Smooth muscle cell (in vitro differentiated cells): Measurements from ENCODE around the gene TUSC2. TPM values are rescaled to one million over a fixed set of nuclear protein-coding genes. Genes with fewer than 3 reads are reported as not detected.

Experiments
- DNase-seq: peaks from one replicate; lab custom pipeline; 2025; ENCODE audit not compliant: unreplicated experiment; lab: John Stamatoyannopoulos, UW
- H2AFZ ChIP-seq: fragments of 200-600 bp; sonication (generic); 2 replicates; pipeline ENCODE4 v1.6.0; 2016; ENCODE audit warnings: antibody characterized with exemption, low read depth, mild to moderate bottlenecking
- H3F3A ChIP-seq: fragments of 200-600 bp; sonication (generic); 2 replicates; pipeline ENCODE4 v1.6.0; 2017; ENCODE audit warnings: antibody characterized with exemption, low read depth
- H3K27ac ChIP-seq: fragments of 200-600 bp; sonication (generic); 2 replicates; pipeline ENCODE4 v1.5.1; 2016; ENCODE audit warnings: low read depth, mild to moderate bottlenecking
- H3K27me3 ChIP-seq: fragments of 200-600 bp; sonication (generic); 2 replicates; pipeline ENCODE4 v1.6.1; 2016; ENCODE audit warnings: low read depth, mild to moderate bottlenecking
- H3K36me3 ChIP-seq: fragments of 200-600 bp; sonication (generic); 2 replicates; pipeline ENCODE4 v1.5.1; 2016; ENCODE audit warnings: low read depth
- H3K4me1 ChIP-seq: fragments of 200-600 bp; sonication (generic); 2 replicates; pipeline ENCODE4 v1.5.1; 2016; ENCODE audit warnings: low read depth
- H3K4me2 ChIP-seq: fragments of 200-600 bp; sonication (generic); 2 replicates; pipeline ENCODE4 v1.6.0; 2016; ENCODE audit warnings: mild to moderate bottlenecking
- H3K4me3 ChIP-seq: fragments of 200-600 bp; sonication (generic); 2 replicates; pipeline ENCODE4 v1.5.1; 2016; ENCODE audit warnings: mild to moderate bottlenecking
- H3K79me2 ChIP-seq: fragments of 200-600 bp; sonication (generic); 2 replicates; pipeline ENCODE4 v1.6.0; 2016; ENCODE audit warnings: low read depth, mild to moderate bottlenecking
- H3K9ac ChIP-seq: fragments of 200-600 bp; sonication (generic); 2 replicates; pipeline ENCODE4 v1.6.0; 2016; ENCODE audit warnings: low read depth
- H3K9me3 ChIP-seq: fragments of 200-600 bp; sonication (generic); replicated peaks from 2 replicates; pipeline ENCODE4 v1.5.1; 2016; ENCODE audit warnings: low read depth
- H4K20me1 ChIP-seq: fragments of 200-600 bp; sonication (generic); 2 replicates; pipeline ENCODE4 v1.6.0; 2016; ENCODE audit warnings: low read depth
- WGBS: methylation state at CpG from one replicate; pipeline ENCODE4 v1.1.7; 2016; ENCODE audit warnings: low lambda C conversion rate; 5-methylcytosine and 5-hydroxymethylcytosine counted together
- polyA plus RNA-seq: library from polyadenylated mRNA; unstranded; fragments of >200 nt; fragmentation: Nextera tagmentation; extraction: Ambion mirVana; gene quantifications from 2 replicates; pipeline ENCODE4 v1.2.1, GENCODE V29; 2016
- total RNA-seq: library from RNA; depleted of rRNA; stranded (reverse); fragments of >200 nt; gene quantifications from 2 replicates; pipeline ENCODE4 v1.2.3, GENCODE V29; 2014
- TF ChIP-seq, protein P1 (sequence below): fragments of 200-600 bp; sonication (generic); IDR thresholded peaks from 2 replicates; pipeline ENCODE4 v1.5.1; 2017; ENCODE audit warnings: borderline replicate concordance, mild to moderate bottlenecking, antibody characterized with exemption; ENCODE audit not compliant: insufficient read depth, poor library complexity, severe bottlenecking

Gene TUSC2
- total and polyA plus RNA-seq, 2 experiments from 2014 or later, result 25.1 to 53.4 TPM

DNA sequence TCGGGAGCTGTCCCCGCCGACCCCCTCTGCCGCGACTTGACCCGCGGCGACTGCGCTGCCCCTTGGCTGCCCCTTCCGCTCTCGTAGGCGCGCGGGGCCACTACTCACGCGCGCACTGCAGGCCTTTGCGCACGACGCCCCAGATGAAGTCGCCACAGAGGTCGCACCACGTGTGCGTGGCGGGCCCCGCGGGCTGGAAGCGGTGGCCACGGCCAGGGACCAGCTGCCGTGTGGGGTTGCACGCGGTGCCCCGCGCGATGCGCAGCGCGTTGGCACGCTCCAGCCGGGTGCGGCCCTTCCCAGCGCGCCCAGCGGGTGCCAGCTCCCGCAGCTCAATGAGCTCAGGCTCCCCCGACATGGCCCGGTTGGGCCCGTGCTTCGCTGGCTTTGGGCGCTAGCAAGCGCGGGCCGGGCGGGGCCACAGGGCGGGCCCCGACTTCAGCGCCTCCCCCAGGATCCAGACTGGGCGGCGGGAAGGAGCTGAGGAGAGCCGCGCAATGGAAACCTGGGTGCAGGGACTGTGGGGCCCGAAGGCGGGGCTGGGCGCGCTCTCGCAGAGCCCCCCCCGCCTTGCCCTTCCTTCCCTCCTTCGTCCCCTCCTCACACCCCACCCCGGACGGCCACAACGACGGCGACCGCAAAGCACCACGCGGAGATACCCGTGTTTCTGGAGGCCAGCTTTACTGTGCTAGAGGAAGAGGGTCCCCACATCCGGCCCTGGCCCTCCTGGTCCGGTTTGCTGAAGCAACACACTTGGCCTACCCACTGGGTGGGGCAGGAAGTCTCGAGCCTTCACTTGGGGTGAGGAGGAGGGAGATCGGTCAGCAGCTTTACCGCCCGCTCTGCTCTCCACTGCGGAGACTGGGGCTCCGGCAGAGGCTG, 12.7 kb upstream of the TUSC2 start, which contains the start of gene RASSF1:
Gene RASSF1 (minus strand): TSS at position 389 of the 882 bp plus-strand sequence. CDS start 31 bp downstream, at position 358.
- 12% methylated on average over 81 of the region's 85 CpGs for WGBS
- Histone ChIP-seq H3K79me2 (peaks cover 13% of the 10 kb centered on the region), H3K27ac (no peak within 1 kb of the TSS), H3K36me3 (no peaks in the 10 kb centered on the region), H3K27me3 (peaks cover 19% of the 10 kb centered on the region), H3K9ac (no peak within 1 kb of the TSS), H4K20me1 (peaks cover 6% of the 10 kb centered on the region), H3K9me3 (no peaks in the 10 kb centered on the region), H3K4me1 (peaks cover 28% of the 10 kb centered on the region), H3K4me3 (peak within 1 kb of the TSS; percentile 45), H3K4me2 (peak within 1 kb of the TSS; percentile 89), H2AFZ (peak within 1 kb of the TSS; percentile 62), H3F3A (peaks cover 12% of the 10 kb centered on the region)
- TF ChIP-seq, protein P1, sequence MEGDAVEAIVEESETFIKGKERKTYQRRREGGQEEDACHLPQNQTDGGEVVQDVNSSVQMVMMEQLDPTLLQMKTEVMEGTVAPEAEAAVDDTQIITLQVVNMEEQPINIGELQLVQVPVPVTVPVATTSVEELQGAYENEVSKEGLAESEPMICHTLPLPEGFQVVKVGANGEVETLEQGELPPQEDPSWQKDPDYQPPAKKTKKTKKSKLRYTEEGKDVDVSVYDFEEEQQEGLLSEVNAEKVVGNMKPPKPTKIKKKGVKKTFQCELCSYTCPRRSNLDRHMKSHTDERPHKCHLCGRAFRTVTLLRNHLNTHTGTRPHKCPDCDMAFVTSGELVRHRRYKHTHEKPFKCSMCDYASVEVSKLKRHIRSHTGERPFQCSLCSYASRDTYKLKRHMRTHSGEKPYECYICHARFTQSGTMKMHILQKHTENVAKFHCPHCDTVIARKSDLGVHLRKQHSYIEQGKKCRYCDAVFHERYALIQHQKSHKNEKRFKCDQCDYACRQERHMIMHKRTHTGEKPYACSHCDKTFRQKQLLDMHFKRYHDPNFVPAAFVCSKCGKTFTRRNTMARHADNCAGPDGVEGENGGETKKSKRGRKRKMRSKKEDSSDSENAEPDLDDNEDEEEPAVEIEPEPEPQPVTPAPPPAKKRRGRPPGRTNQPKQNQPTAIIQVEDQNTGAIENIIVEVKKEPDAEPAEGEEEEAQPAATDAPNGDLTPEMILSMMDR, result no peak
- DNase-seq, result no peak

DNA sequence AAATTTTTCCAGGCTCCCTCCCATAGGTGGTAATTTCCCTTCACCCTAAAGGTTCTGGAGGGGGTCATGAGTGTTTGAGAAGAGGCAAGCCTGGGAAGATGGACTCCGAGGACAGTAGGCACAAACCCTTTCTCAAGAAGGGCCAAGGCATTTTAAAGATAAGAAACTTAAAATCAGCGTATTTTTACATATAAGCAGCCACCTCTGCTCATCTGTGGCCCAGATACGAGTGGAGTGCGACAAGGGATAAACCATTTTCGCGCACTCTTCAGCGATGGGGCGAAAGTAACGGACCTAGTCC, 12.1 kb upstream of the TUSC2 start:
- no peak for DNase-seq
- H3K4me3 ChIP-seq, result peak overlapping the region; percentile 45
- H2AFZ ChIP-seq, result peak overlapping the region; percentile 62
- H3K27ac ChIP-seq, result no peak overlapping the region
- TF ChIP-seq, protein P1, result no peak
- H4K20me1 ChIP-seq, result peaks cover 12% of the 10 kb centered on the region
- H3K4me1 ChIP-seq, result peaks cover 29% of the 10 kb centered on the region
- no peak overlapping the region for H3K9ac ChIP-seq
- 45% methylated on average over 7 of the region's 9 CpGs for WGBS
- peaks cover 11% of the 10 kb centered on the region for H3F3A ChIP-seq
- no peaks in the 10 kb centered on the region for H3K36me3 ChIP-seq
- peak overlapping the region; percentile 89 for H3K4me2 ChIP-seq
- peaks cover 19% of the 10 kb centered on the region for H3K27me3 ChIP-seq
- H3K79me2 ChIP-seq, result peaks cover 18% of the 10 kb centered on the region
- H3K9me3 ChIP-seq, result no peaks in the 10 kb centered on the region

DNA sequence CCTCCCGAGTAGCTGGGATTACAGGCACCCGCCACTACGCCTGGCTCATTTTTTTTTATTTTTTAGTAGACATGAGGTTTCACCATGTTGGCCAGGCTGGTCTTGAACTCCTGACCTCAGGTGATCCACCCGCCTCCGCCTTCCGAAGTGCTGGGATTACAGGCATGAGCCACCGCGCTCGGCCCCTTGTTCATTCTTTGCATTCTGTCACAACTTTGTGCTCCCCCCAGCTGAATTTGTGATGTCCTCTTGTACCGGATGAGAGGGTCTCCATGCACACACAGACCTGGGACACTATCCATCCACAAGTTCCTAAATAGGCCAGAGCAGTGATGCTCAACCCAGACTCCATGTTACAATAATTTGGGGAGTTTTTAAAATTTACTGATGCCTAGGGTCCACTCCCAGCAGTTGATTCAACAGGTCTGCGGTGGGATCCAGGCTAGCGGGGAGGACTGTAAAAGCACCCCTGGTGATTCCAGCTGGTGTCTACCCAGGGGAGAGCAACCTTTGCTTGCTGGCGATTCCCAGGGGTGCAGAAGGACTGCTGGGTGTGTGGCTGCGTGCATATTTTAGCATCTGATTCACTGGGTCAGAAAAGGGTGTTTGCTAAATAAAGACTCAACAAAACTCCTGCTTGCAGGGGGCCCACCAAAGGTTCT, 11.6 kb upstream of the TUSC2 start:
- Histone ChIP-seq H3K9ac (no peak overlapping the region), H3K9me3 (no peaks in the 10 kb centered on the region), H3K79me2 (peaks cover 23% of the 10 kb centered on the region), H3K27ac (no peak overlapping the region), H3K4me3 (peak overlapping the region; percentile 45), H3K27me3 (peaks cover 19% of the 10 kb centered on the region), H3K4me2 (peak overlapping the region; percentile 89), H4K20me1 (peaks cover 17% of the 10 kb centered on the region), H3F3A (peaks cover 16% of the 10 kb centered on the region), H3K36me3 (no peaks in the 10 kb centered on the region), H2AFZ (no peak overlapping the region), H3K4me1 (peaks cover 34% of the 10 kb centered on the region)
- WGBS, result 92% methylated on average over 14 of the region's 14 CpGs
- TF ChIP-seq, protein P1, result no peak
- DNase-seq, result no peak
